MM.1S (cell line): ENCODE results near the gene ARHGAP42.

ENCODE experiments used
- CTCF ChIP-seq: fragments of 300-600 bp; sonication (generic); IDR thresholded peaks from 2 replicates; pipeline ENCODE4 v1.5.1; 2016; ENCODE audit warnings: antibody characterized with exemption, low read length, mixed read lengths
- EZH2 ChIP-seq: fragments of 300-600 bp; sonication (generic); optimal IDR thresholded peaks from 2 replicates; pipeline ENCODE3; 2017; ENCODE audit warnings: low read depth, mild to moderate bottlenecking, antibody characterized with exemption, low read length, mixed read lengths

GRCh38 chr11:101022256-101022655 is 335.2 kb downstream of the ARHGAP42 start:
- no peak for TF ChIP-seq CTCF
- no peak for TF ChIP-seq EZH2
